Type B pancreatic cell (in vitro differentiated cells): ENCODE data around the gene DPH1. TPM values are rescaled to one million over a fixed set of nuclear protein-coding genes. Genes with fewer than 3 reads are reported as not detected.

Experiments
- DNase-seq: peaks from one replicate; pipeline ENCODE4 v3.0.0; 2021; ENCODE audit warnings: mixed read lengths; ENCODE audit not compliant: unreplicated experiment; ENCODE audit errors: extremely low spot score
- H3K27ac Mint-ChIP-seq: 2 replicates; pipeline ENCODE4 v1.8.0; 2021; ENCODE audit warnings: mild to moderate bottlenecking, mixed read lengths
- H3K27me3 Mint-ChIP-seq: 2 replicates; pipeline ENCODE4 v1.8.0; 2021; ENCODE audit warnings: mixed read lengths
- H3K36me3 Mint-ChIP-seq: 2 replicates; pipeline ENCODE4 v1.8.0; 2021; ENCODE audit warnings: mixed read lengths
- H3K4me1 Mint-ChIP-seq: one replicate; pipeline ENCODE4 v1.8.0; 2021; ENCODE audit warnings: mixed read lengths; ENCODE audit not compliant: unreplicated experiment
- H3K4me3 Mint-ChIP-seq: 2 replicates; pipeline ENCODE4 v1.8.0; 2021; ENCODE audit warnings: mild to moderate bottlenecking, mixed read lengths
- H3K9me3 Mint-ChIP-seq: 2 replicates; pipeline ENCODE4 v1.8.0; 2021; ENCODE audit warnings: mixed read lengths
- CTCF ChIP-seq: fragments of 200-600 bp; sonication (generic); conservative IDR thresholded peaks from 2 replicates; pipeline ENCODE4 v1.5.0; 2021; ENCODE audit warnings: antibody characterized with exemption, mild to moderate bottlenecking
- total RNA-seq: library from RNA; stranded (reverse); gene quantifications from 2 replicates; pipeline ENCODE4 v1.2.1, GENCODE V29; 2021; ENCODE audit warnings: low replicate concordance

The DPH1 gene
- total RNA-seq, 1 donor from 2014 or later = 57.1 TPM

GRCh38 chr17:2034157-2034556 lies 4.2 kb downstream of the DPH1 start:
- DNase-seq = no peak
- Mint-ChIP-seq H3K36me3 (peaks cover 4% of the 10 kb centered on the region), H3K4me3 (no peak overlapping the region), H3K4me1 (peaks cover 14% of the 10 kb centered on the region), H3K9me3 (no peaks in the 10 kb centered on the region), H3K27me3 (peaks cover 4% of the 10 kb centered on the region), H3K27ac (no peak overlapping the region)
- no peak for TF ChIP-seq CTCF

DNA sequence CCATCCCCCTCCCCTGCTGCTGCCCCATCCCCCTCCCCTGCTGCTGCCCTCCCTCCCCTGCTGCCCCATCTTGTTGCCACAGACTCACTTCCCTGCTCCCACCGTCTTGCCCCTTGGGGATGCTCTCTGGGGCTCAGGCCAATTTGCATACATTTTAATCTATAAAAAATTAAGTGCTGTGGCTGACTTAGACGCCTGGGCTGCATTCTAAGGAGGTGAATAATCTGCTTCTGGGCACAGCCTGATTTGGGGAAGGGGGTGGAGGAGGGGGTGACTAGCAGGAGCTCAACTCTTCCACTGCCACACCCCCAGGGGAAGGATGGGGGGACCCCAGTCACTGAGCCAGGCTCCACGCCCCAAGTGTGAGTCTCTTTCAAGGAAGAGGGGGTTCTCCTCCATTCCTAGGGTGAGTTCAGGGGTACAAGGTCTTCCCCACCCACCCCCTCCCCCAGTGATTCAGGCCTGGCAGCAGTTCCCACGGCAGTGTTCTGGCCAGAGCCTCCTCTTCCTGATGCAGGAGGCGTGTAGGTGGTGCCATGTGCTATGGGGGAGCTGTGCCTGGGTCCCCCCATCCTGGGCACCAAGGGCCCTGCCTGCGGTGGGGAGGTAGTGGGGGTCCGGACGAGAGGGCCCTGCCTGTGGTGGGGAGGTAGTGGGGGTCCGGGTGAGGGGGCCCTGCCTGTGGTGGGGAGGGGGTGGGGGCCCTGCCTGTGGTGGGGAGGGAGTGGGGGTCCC lies 5.0 kb downstream of the DPH1 start:
- Mint-ChIP-seq H3K9me3 (no peaks in the 10 kb centered on the region), H3K4me3 (no peak overlapping the region), H3K27me3 (peaks cover 4% of the 10 kb centered on the region), H3K27ac (no peak overlapping the region), H3K36me3 (peaks cover 4% of the 10 kb centered on the region), H3K4me1 (peaks cover 14% of the 10 kb centered on the region)
- no peak for DNase-seq
- TF ChIP-seq CTCF = no peak

- no peak for TF ChIP-seq CTCF
- H3K4me3 Mint-ChIP-seq = no peak overlapping the region
- no peaks in the 10 kb centered on the region for H3K9me3 Mint-ChIP-seq
- H3K4me1 Mint-ChIP-seq = peaks cover 9% of the 10 kb centered on the region
- no peak overlapping the region for H3K27ac Mint-ChIP-seq
- H3K36me3 Mint-ChIP-seq = peaks cover 4% of the 10 kb centered on the region
- no peaks in the 10 kb centered on the region for H3K27me3 Mint-ChIP-seq
- DNase-seq = no peak
Measured at GRCh38 chr17:2035541-2036488, 5.9 kb downstream of the DPH1 start.

DNA sequence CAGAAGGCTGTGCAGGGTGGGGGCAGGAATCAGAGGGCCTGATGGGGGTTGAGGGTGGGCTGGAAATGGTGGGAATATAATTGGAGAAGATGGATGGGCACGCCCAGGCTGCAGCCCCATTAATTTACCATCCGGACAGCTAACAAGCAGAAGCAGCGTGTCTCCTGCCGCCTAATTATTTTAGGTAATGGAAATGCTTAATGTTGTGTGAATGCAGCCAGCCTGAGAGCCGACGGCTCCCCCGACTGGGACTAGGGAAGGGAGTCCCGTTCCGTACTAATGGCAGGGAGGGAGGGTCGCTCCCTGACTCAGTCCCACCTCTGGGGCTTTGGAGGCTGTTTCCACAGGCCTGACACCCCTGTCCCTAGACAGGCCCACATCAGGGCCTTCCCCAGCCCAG lies 7.2 kb downstream of the DPH1 start:
- no peak for DNase-seq
- TF ChIP-seq CTCF = no peak
- Mint-ChIP-seq H3K9me3 (no peaks in the 10 kb centered on the region), H3K36me3 (peaks cover 4% of the 10 kb centered on the region), H3K27me3 (no peaks in the 10 kb centered on the region), H3K4me1 (peaks cover 7% of the 10 kb centered on the region), H3K27ac (no peak overlapping the region), H3K4me3 (no peak overlapping the region)

GRCh38 chr17:2040219-2040827 lies 10.4 kb downstream of the DPH1 start:
- no peak for TF ChIP-seq CTCF
- Mint-ChIP-seq H3K4me1 (peaks cover 13% of the 10 kb centered on the region), H3K27me3 (no peaks in the 10 kb centered on the region), H3K36me3 (peaks cover 12% of the 10 kb centered on the region), H3K27ac (peak overlapping the region; percentile 76), H3K9me3 (no peaks in the 10 kb centered on the region), H3K4me3 (peak overlapping the region; percentile 95)
- DNase-seq = no peak
